K562 (cell line): ENCODE data around the gene SNX25. TPM values are rescaled to one million over a fixed set of nuclear protein-coding genes. Genes with fewer than 3 reads are reported as not detected.

Source experiments
- ATAC-seq: fragments of 200-7000 bp; cut with Tn5 transposase; 3 replicates; pipeline ENCODE4 v1.9.1; 2020; ENCODE audit warnings: moderate library complexity
- BruUV-seq: library from RNA; stranded (reverse); fragments of 400-500 nt; replicated peaks from 2 replicates; lab custom pipeline; 2021; lab: Mats Ljungman, UMichigan
- CTCF ChIA-PET: fragments of 300-600 bp; formaldehyde crosslinking; extraction: SDS; loops from one replicate; lab custom pipeline; 2021; ENCODE audit warnings: low intra/inter-chr PET ratio; lab: Yijun Ruan, JAX
- POLR2A ChIA-PET: fragments of 300-600, 350-650 bp; sonication (Branson Sonifier 250); formaldehyde crosslinking; extraction: SDS; loops from one replicate; lab custom pipeline; 2021; ENCODE audit warnings: antibody characterized with exemption, inconsistent platforms; lab: Yijun Ruan, JAX
- DNase-seq, 4 experiments: peaks; one replicate each; pipeline versions ENCODE4 v3.0.0 to v3.0.0-alpha.2; 2011 to 2018; ENCODE audit warnings: low spot score in 3 of 4, mixed read lengths in 3 of 4; ENCODE audit errors: extremely low read depth in 1 of 4
- FAIRE-seq: peaks from 2 replicates; lab custom pipeline; 2011; peaks lifted over from hg19 to GRCh38; lab: Jason Lieb, UNC
- H2AFZ ChIP-seq: 2 replicates; pipeline ENCODE4 v1.6.0; 2011; ENCODE audit warnings: low read depth, low read length, control low read depth, inconsistent platforms
- H3K27ac ChIP-seq: fragments of 200-600 bp; 3 replicates; pipeline ENCODE4 v1.8.0; 2011; ENCODE audit warnings: low read depth, mild to moderate bottlenecking, control low read depth, inconsistent platforms, low read length, moderate library complexity, mixed read lengths; ENCODE audit errors: extremely low read depth
- H3K27me3 ChIP-seq, 2 experiments: fragments of 300-600 bp in 1 of 2; 2 replicates in 1 of 2; 3 replicates in 1 of 2; pipeline versions ENCODE4 v1.6.0 to v1.8.0; 2011; ENCODE audit warnings: inconsistent platforms in 2 of 2, low read length in 2 of 2, mild to moderate bottlenecking in 1 of 2, mixed read lengths in 1 of 2, moderate library complexity in 1 of 2; ENCODE audit not compliant: control insufficient read depth in 2 of 2, insufficient read depth in 2 of 2
- H3K36me3 ChIP-seq: fragments of 300-600 bp; 3 replicates; pipeline ENCODE4 v1.8.0; 2011; ENCODE audit warnings: mild to moderate bottlenecking, low read length, inconsistent platforms; ENCODE audit not compliant: control insufficient read depth, insufficient read depth
- H3K4me1 ChIP-seq, 2 experiments: fragments of 200-600 bp in 1 of 2; replicated peaks in 1 of 2; 2 replicates in 1 of 2; 3 replicates in 1 of 2; pipeline versions ENCODE4 v1.5.1 to v1.8.0; 2011; ENCODE audit warnings: inconsistent platforms in 2 of 2, low read length in 2 of 2, mild to moderate bottlenecking in 1 of 2, mixed read lengths in 1 of 2, moderate library complexity in 1 of 2; ENCODE audit not compliant: control insufficient read depth in 2 of 2, insufficient read depth in 2 of 2
- H3K4me2 ChIP-seq: 2 replicates; pipeline ENCODE4 v1.6.1; 2011; ENCODE audit warnings: low read length, control low read depth, inconsistent platforms, mixed read lengths; ENCODE audit not compliant: insufficient read depth
- H3K4me3 ChIP-seq: fragments of 200-600 bp; sonication (generic), shearing (Covaris generic); 2 replicates; pipeline ENCODE4 v1.5.1; 2016; ENCODE audit warnings: control low read depth, inconsistent platforms
- H3K79me2 ChIP-seq: fragments of 200-600 bp; 3 replicates; pipeline ENCODE4 v1.8.0; 2011; ENCODE audit warnings: low read length, inconsistent platforms; ENCODE audit not compliant: control insufficient read depth, insufficient read depth
- H3K9ac ChIP-seq, 2 experiments: 2 replicates each; pipeline versions ENCODE4 v1.6.0 to v1.6.1; 2011; ENCODE audit warnings: low read depth in 2 of 2, low read length in 2 of 2, control low read depth in 1 of 2, inconsistent platforms in 1 of 2, mild to moderate bottlenecking in 1 of 2, mixed read lengths in 1 of 2; ENCODE audit not compliant: insufficient read depth in 1 of 2
- H3K9me1 ChIP-seq: one replicate; pipeline ENCODE4 v1.6.0; 2011; ENCODE audit warnings: inconsistent platforms, mild to moderate bottlenecking, low read length, moderate library complexity; ENCODE audit not compliant: control insufficient read depth, insufficient read depth
- H3K9me3 ChIP-seq: replicated peaks from 2 replicates; pipeline ENCODE4 v1.5.1; 2011; ENCODE audit warnings: low read depth, low read length, inconsistent platforms; ENCODE audit not compliant: control insufficient read depth, insufficient read depth
- H4K20me1 ChIP-seq: replicated peaks from 2 replicates; pipeline ENCODE4 v1.6.1; 2011; ENCODE audit warnings: low read length, inconsistent platforms, mixed read lengths; ENCODE audit not compliant: control insufficient read depth, insufficient read depth
- ETV6 ChIP-seq, 3 experiments: fragments of 150-350 bp in 1 of 3; sonication (generic) in 1 of 3; formaldehyde crosslinking in 1 of 3; IDR thresholded peaks; 2 replicates each; pipeline versions ENCODE4 v1.6.1 to v1.8.0; 2014 to 2022; ENCODE audit warnings: borderline replicate concordance in 2 of 3, low read depth in 2 of 3, antibody characterized with exemption in 1 of 3, low read length in 1 of 3, mild to moderate bottlenecking in 1 of 3, missing genetic modification reagents in 1 of 3
- MTA1 ChIP-seq: fragments of 450-650 bp; IDR thresholded peaks from 2 replicates; pipeline ENCODE4 v1.6.1; 2017; ENCODE audit warnings: borderline replicate concordance
- PPARD ChIP-seq: fragments of 250-450 bp; sonication (Bioruptor Pico); IDR thresholded peaks from 2 replicates; pipeline ENCODE4 v1.8.0; 2022; ENCODE audit warnings: inconsistent platforms, mild to moderate bottlenecking, moderate library complexity
- SNIP1 ChIP-seq: fragments of 450-650 bp; IDR thresholded peaks from 2 replicates; pipeline ENCODE4 v1.7.1; 2017; ENCODE audit warnings: low read depth, mild to moderate bottlenecking
- TAF1 ChIP-seq: IDR thresholded peaks from 2 replicates; pipeline ENCODE4 v1.6.1; 2011; ENCODE audit warnings: mild to moderate bottlenecking, low read length, moderate library complexity; ENCODE audit not compliant: insufficient read depth, control insufficient read depth, severe bottlenecking; ENCODE audit errors: extremely low read depth
- XRCC3 ChIP-seq: fragments of 450-650 bp; IDR thresholded peaks from 2 replicates; pipeline ENCODE4 v1.6.1; 2017; ENCODE audit warnings: mild to moderate bottlenecking, moderate library complexity
- ZNF780A ChIP-seq: fragments of 250-450 bp; sonication (Bioruptor Pico); IDR thresholded peaks from 2 replicates; pipeline ENCODE4 v1.5.0; 2021; ENCODE audit warnings: mild to moderate bottlenecking
- ZSCAN32 ChIP-seq: fragments of 450-650 bp; formaldehyde crosslinking; IDR thresholded peaks from 2 replicates; pipeline ENCODE4 v1.4.0; 2020; ENCODE audit warnings: mild to moderate bottlenecking, moderate library complexity
- WGBS: fragments of 100-300 bp; shearing (Covaris generic); methylation state at CpG from one replicate; pipeline ENCODE4 v1.1.6; 2016; ENCODE audit warnings: low coverage, mixed read lengths; ENCODE audit not compliant: insufficient coverage; ENCODE audit errors: missing lambda C conversion rate; 5-methylcytosine and 5-hydroxymethylcytosine counted together
- in situ Hi-C: fragments of 300-500 bp; cut with MboI; formaldehyde crosslinking; loops from 4 replicates; pipeline ENCODE4 v1.15.0; 2018; ENCODE audit warnings: inconsistent platforms, mixed read lengths
- intact Hi-C: fragments of 100-400 bp; cut with micrococcal nuclease; formaldehyde crosslinking; loops from 2 replicates; pipeline ENCODE4 v1.14.2; 2022
- polyA plus RNA-seq, 8 experiments: library from polyadenylated mRNA; depleted of rRNA in 4 of 8; stranded (reverse) in 5 of 8; unstranded in 3 of 8; fragments of >200 nt; fragmentation: Nextera tagmentation in 2 of 8; fragmentation: Illumina TruSeq in 1 of 8; extraction: Ambion mirVana in 2 of 8; extraction: Trizol in 1 of 8; gene quantifications; 2 replicates each; pipeline versions ENCODE4 v1.2.1 to v1.2.3, GENCODE V29; 2011 to 2014; ENCODE audit warnings: inconsistent platforms in 1 of 8, missing spikeins in 1 of 8
- total RNA-seq, 7 experiments: library from RNA; depleted of rRNA in 6 of 7; stranded (reverse); fragments of >200 nt in 6 of 7; fragmentation: Illumina TruSeq in 2 of 7; extraction: Trizol in 2 of 7; gene quantifications; 2 replicates each; pipeline versions ENCODE4 v1.2.1 to v1.2.3, GENCODE V29; 2011 to 2021; ENCODE audit warnings: low replicate concordance in 1 of 7
- TF ChIP-seq, protein P1 (sequence below), 3 experiments: fragments of 200-800 bp in 1 of 3; fragments of 250-450 bp in 1 of 3; fragments of 450-650 bp in 1 of 3; sonication (Bioruptor Pico) in 1 of 3; sonication (Bioruptor generic) in 1 of 3; formaldehyde crosslinking in 1 of 3; IDR thresholded peaks; 2 replicates each; pipeline versions ENCODE4 v1.6.1 to v1.8.0; 2016 to 2022; ENCODE audit warnings: mild to moderate bottlenecking in 2 of 3, missing genetic modification characterization in 2 of 3, missing compliant biosample characterization in 1 of 3, moderate library complexity in 1 of 3
- TF ChIP-seq, protein P2 (sequence below): sonication (generic); formaldehyde crosslinking; IDR thresholded peaks from 2 replicates; pipeline ENCODE4 v1.8.1; 2023; ENCODE audit warnings: mild to moderate bottlenecking, missing genetic modification reagents
- TF ChIP-seq, protein P3 (sequence below): sonication (generic); formaldehyde crosslinking; IDR thresholded peaks from 2 replicates; pipeline ENCODE4 v1.8.1; 2022; ENCODE audit warnings: missing genetic modification reagents

SNX25 gene
- total and polyA plus RNA-seq, 9 of the 15 experiments (the other 6 are each of a cell fraction or from before 2014, with no cell fraction given), result 2.5 to 23.4 (median 13.3) TPM

DNA sequence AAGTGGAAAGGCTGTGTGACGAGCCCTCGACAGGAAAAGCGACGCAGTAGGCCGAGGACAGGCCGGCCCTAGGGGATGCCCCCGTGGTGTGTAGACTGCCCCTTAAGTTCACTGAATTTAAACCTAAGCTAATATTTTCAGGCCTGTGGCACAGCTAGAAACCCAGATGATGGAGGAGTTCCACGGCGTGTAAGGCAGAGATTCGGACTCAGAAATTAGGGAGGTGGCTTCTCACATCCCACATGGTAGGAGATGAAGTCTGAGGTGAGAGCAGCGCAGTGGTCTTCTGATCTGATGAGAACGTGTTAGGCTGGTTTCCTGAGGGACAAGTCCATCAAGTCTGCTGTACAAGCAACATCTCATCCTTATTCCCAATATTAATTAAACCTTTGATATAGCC is 178.6 kb downstream of the SNX25 start (continued):
- no peak for TF ChIP-seq TAF1
- TF ChIP-seq ZNF780A (CRISPR knock-in tag), result no peak
- TF ChIP-seq, protein P1, sequence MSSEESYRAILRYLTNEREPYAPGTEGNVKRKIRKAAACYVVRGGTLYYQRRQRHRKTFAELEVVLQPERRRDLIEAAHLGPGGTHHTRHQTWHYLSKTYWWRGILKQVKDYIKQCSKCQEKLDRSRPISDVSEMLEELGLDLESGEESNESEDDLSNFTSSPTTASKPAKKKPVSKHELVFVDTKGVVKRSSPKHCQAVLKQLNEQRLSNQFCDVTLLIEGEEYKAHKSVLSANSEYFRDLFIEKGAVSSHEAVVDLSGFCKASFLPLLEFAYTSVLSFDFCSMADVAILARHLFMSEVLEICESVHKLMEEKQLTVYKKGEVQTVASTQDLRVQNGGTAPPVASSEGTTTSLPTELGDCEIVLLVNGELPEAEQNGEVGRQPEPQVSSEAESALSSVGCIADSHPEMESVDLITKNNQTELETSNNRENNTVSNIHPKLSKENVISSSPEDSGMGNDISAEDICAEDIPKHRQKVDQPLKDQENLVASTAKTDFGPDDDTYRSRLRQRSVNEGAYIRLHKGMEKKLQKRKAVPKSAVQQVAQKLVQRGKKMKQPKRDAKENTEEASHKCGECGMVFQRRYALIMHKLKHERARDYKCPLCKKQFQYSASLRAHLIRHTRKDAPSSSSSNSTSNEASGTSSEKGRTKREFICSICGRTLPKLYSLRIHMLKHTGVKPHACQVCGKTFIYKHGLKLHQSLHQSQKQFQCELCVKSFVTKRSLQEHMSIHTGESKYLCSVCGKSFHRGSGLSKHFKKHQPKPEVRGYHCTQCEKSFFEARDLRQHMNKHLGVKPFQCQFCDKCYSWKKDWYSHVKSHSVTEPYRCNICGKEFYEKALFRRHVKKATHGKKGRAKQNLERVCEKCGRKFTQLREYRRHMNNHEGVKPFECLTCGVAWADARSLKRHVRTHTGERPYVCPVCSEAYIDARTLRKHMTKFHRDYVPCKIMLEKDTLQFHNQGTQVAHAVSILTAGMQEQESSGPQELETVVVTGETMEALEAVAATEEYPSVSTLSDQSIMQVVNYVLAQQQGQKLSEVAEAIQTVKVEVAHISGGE (CRISPR knock-in tag; IDR thresholded peaks at IDR 0.05), result no peak
- TF ChIP-seq SNIP1, result no peak
- TF ChIP-seq ZSCAN32 (CRISPR knock-in tag), result no peak
- TF ChIP-seq, all 486 proteins: peak for 0

DNA sequence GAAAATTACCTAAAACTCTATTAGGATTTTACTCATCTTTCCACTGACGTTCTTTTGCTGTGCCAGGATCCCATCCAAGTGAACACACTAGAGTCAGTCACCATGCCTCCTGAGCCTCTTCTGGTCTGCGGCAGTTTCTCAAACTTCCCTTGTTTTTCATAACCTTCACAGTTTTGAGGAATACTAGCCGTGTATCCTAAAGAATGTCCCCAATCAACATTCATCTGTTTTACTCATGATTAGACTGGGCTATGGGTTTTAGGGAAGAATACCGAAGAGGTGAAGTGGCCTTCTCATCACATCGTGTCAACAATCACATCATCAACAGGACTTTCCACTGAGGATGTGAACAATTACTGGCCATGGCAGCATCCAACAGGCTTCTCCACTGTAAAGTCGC is 181.5 kb downstream of the SNX25 start:
- no peaks in the 10 kb centered on the region for H3K9me3 ChIP-seq
- ATAC-seq (no peak), DNase-seq (no peak)
- no peak overlapping the region for H3K4me3 ChIP-seq
- no peak overlapping the region for H3K9ac ChIP-seq
- H4K20me1 ChIP-seq, result no peaks in the 10 kb centered on the region
- no peak overlapping the region for H3K27ac ChIP-seq
- no peak overlapping the region for H3K4me2 ChIP-seq
- H3K79me2 ChIP-seq, result peaks cover 20% of the 10 kb centered on the region
- in situ Hi-C loops, result loop anchor here (10.0 kb wide), 1 partner anchor 186 kb away; the partner anchor contains the start of genes CFAP97 and SNX25
- intact Hi-C loops, result no loop called here
- TF ChIP-seq MTA1, result no peak
- no peak for TF ChIP-seq ETV6 (IDR thresholded peaks at IDR 0.05; ENCODE audit: borderline replicate concordance in 1 of 2, low read depth in 2 of 2, low read length in 1 of 2)
- no peak for TF ChIP-seq ETV6 (CRISPR knock-in tag; IDR thresholded peaks at IDR 0.05; ENCODE audit: borderline replicate concordance)
- TF ChIP-seq, protein P2, sequence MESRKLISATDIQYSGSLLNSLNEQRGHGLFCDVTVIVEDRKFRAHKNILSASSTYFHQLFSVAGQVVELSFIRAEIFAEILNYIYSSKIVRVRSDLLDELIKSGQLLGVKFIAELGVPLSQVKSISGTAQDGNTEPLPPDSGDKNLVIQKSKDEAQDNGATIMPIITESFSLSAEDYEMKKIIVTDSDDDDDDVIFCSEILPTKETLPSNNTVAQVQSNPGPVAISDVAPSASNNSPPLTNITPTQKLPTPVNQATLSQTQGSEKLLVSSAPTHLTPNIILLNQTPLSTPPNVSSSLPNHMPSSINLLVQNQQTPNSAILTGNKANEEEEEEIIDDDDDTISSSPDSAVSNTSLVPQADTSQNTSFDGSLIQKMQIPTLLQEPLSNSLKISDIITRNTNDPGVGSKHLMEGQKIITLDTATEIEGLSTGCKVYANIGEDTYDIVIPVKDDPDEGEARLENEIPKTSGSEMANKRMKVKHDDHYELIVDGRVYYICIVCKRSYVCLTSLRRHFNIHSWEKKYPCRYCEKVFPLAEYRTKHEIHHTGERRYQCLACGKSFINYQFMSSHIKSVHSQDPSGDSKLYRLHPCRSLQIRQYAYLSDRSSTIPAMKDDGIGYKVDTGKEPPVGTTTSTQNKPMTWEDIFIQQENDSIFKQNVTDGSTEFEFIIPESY, result no peak
- TF ChIP-seq PPARD (CRISPR knock-in tag), result no peak
- TF ChIP-seq, protein P3, sequence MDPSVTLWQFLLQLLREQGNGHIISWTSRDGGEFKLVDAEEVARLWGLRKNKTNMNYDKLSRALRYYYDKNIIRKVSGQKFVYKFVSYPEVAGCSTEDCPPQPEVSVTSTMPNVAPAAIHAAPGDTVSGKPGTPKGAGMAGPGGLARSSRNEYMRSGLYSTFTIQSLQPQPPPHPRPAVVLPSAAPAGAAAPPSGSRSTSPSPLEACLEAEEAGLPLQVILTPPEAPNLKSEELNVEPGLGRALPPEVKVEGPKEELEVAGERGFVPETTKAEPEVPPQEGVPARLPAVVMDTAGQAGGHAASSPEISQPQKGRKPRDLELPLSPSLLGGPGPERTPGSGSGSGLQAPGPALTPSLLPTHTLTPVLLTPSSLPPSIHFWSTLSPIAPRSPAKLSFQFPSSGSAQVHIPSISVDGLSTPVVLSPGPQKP, result no peak
- TF ChIP-seq XRCC3, result no peak
- TF ChIP-seq, all 486 proteins: peak for 0
- no peak for FAIRE-seq
- Histone ChIP-seq H3K4me1 (peaks cover 4 to 6% of the 10 kb centered on the region in 2 experiments), H3K36me3 (no peaks in the 10 kb centered on the region; the same call in 2 of the 3 replicates), H2AFZ (no peak overlapping the region), H3K9me1 (no peaks in the 10 kb centered on the region), H3K27me3 (no peaks in the 10 kb centered on the region)
- ChIA-PET POLR2A (interaction anchor here (1.8 kb wide), 1 partner anchor 12 kb away, joined by 5 read pairs; no protein-coding TSS in a partner anchor), CTCF (no interaction called here)
- BruUV-seq, result no TSS peak
- 87% methylated on average over 6 of the region's 6 CpGs for WGBS
